Measurements from ENCODE around the gene MAST2.

The MAST2 gene

DNA sequence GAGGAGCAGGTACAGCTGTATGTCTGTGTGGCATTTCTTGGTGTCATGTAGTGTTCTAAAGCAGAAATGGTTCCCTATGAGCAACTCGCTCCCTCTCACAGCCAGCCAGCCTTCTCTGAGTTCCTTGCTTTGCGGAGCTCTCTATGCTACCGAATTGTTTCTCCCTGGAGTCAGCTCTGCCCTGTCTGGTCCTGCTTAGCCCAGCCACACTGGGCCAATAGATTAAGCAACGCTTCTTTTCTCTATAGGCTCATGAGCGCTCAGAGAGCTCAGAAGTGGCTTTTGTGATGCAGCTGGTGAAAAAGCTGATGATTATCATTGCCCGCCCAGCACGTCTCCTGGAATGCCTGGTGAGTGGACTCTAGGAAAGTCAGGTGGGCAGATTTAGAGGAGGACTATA is 215.9 kb downstream of the MAST2 start:
- no peak for TF ChIP-seq ZFX (IDR thresholded peaks at IDR 0.05)
- TF ChIP-seq, protein P1, sequence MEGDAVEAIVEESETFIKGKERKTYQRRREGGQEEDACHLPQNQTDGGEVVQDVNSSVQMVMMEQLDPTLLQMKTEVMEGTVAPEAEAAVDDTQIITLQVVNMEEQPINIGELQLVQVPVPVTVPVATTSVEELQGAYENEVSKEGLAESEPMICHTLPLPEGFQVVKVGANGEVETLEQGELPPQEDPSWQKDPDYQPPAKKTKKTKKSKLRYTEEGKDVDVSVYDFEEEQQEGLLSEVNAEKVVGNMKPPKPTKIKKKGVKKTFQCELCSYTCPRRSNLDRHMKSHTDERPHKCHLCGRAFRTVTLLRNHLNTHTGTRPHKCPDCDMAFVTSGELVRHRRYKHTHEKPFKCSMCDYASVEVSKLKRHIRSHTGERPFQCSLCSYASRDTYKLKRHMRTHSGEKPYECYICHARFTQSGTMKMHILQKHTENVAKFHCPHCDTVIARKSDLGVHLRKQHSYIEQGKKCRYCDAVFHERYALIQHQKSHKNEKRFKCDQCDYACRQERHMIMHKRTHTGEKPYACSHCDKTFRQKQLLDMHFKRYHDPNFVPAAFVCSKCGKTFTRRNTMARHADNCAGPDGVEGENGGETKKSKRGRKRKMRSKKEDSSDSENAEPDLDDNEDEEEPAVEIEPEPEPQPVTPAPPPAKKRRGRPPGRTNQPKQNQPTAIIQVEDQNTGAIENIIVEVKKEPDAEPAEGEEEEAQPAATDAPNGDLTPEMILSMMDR (conservative IDR thresholded peaks at IDR 0.05) = no peak
- no peak overlapping the region for H3K27ac ChIP-seq

DNA sequence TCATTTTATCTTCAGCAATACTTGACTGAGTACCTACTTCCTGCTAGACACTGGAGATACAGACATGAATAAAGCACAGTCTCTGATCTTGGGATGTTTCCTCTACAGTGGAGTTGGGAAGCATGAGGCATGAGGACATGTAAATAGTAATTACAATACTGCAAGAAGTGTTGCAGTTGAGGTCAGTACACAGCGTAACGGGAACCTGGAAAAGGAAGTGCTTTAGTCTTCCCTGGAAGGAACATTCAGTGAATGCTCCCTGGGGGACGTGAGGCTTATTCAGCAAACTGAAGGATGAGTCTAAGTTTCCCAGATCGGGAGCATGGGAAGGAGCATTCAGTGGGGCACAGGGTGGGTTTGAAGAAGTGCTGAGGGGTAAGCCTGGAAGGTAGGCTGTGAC is 216.6 kb downstream of the MAST2 start:
- TF ChIP-seq, protein P1 (conservative IDR thresholded peaks at IDR 0.05) = no peak
- TF ChIP-seq ZFX (IDR thresholded peaks at IDR 0.05) = no peak

DNA sequence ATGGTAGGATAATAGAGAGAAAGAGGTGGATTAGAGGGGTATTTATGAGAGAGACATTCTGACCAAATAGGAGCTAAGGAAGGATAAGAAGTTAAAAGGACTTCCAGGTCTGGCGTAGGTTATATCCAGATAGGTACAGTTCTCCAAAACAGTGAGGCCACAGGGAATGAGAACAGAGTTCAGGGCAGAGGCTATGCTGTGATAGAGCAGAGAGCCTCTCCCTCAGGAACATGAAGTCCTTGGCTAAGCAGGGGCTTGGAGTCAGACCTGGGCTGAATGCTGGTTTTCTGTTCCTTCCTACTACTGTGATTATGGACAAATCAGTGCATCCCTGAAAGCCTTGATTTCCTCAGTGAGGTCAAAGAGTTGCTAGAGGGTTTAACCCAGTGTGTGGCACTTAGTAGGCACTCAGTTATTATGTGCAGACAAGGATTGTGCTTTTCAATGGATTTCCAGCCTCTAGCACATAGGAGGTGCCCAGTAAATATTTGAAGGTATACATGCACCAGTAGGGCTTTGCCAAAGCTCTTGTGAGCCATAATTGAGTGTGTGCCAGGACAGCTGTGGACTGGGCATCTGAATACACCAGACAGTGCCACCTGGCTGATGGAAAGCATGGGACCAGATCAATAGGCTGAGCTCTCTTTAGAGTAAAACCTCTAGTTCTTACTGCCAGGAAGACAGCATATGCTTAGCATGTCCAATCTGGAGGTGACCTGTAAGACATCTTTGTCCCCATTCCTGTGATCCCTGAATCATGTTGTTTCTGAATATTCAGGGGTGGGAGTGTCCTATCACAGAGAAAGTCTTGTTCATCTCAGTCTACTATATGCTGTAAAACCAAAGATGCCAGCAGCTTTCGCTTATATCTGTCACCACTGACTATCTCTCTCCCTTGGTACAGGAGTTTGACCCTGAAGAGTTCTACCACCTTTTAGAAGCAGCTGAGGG is 217.9 kb downstream of the MAST2 start:
- no peak overlapping the region for H3K27ac ChIP-seq
- TF ChIP-seq, protein P1 (conservative IDR thresholded peaks at IDR 0.05) = no peak
- no peak for TF ChIP-seq ZFX (IDR thresholded peaks at IDR 0.05)

More for the DNA sequence above, 216.6 kb downstream of the MAST2 start:
- no peak overlapping the region for H3K27ac ChIP-seq

DNA sequence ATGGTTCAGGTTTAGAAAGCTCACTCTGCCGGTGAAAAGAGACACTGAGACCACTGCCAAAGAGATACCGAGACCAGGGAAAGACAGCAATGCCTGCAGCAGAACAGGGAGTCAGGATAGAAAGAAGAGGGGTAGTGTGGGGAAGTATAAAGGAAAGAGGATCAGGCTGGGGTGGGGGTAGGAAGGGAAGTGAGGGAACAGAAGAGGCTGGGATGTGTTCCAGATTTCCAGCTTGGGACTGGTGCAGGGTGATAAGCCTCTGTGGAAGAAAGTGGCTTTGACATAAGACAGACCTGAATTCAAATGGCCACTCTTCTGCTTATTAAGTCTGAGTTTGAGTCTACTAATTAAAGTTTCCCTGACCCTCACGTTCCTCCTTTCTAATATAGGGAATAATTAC is 223.1 kb downstream of the MAST2 start:
- no peak overlapping the region for H3K27ac ChIP-seq
- TF ChIP-seq, protein P1 (conservative IDR thresholded peaks at IDR 0.05) = no peak
- TF ChIP-seq ZFX (IDR thresholded peaks at IDR 0.05) = no peak

DNA sequence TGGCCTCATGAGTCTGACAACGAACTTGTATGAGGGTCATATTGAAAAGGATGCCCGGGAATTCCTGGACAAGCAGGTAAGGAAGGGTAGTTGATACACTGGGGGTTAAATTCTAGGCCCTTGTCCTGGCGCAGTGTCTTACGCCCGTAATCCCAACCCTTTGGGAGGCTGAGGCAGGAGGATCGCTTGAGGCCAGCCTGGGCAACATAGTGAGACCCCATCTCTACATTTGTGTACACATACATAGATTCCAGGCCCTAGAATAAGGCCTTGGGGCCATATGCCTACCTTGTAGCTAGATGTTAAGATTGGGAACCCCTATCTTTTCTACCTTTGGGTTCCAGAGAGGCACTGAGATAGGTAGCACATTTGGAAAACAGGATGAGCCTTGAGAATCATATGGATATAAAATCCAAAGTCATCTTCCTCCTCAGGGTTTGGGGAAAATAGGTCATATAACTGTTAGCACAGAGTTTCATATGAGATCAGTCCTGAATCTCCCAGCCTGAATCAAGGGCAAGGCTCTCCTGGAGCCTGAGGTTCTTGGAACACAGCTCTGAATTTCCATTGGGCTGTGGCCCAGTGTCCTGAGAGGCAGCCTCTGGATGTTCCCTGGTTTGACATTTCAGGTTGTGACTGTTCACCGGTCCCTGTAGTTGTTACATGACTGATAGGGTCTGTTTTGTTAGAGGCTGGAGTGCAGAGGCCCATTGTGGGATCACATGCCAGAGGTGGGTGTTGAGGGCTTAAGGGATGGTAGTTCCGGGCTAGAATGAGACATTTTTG is 224.6 kb downstream of the MAST2 start:
- H3K27ac ChIP-seq = no peak overlapping the region
- TF ChIP-seq, protein P1 (conservative IDR thresholded peaks at IDR 0.05) = no peak
- TF ChIP-seq ZFX (IDR thresholded peaks at IDR 0.05) = no peak

DNA sequence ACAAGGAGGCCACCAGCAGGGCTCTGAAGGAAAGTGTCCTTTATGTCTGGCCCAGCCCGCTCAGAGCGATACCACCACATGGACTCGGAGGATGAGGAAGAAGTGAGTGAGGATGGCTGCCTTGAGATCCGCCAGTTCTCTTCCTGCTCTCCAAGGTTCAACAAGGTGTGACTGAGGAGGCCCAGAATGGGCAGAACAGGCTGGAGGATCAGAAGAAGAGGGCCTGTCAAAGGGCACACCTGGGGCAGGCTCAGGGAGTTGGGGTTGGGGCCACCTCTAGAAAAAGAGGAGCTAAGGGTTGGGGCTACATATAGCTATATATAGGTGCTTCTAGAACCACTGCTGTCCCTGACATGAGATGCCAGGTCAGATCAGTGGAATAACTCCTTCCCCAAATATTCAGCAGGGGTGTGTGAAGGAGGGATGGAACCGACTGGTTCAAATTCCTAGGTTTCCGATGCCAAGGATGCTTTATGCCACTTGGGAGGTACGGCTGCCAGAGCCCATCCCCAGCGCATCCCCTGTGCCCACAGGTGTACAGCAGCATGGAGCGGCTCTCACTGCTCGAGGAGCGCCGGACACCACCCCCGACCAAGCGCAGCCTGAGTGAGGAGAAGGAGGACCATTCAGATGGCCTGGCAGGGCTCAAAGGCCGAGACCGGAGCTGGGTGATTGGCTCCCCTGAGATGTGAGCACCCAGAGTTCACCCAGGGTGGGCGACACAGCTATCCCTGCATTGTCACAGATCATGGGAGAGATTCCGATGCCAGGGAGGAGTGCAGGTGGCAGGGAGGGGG is 226.9 kb downstream of the MAST2 start:
- no peak for TF ChIP-seq ZFX (IDR thresholded peaks at IDR 0.05)
- TF ChIP-seq, protein P1 (conservative IDR thresholded peaks at IDR 0.05) = no peak
- H3K27ac ChIP-seq = no peak overlapping the region

Measured in C4-2B (cell line).